Activated B cell treated with CpG ODN at 0.5 μM for 24 hours (primary cell): Measurements from ENCODE around the gene KRT28. TPM values are rescaled to one million over a fixed set of nuclear protein-coding genes. Genes with fewer than 3 reads are reported as not detected.
"Not testable (repeated sequence)": the region's sequence is repeated elsewhere in the genome, so short reads cannot be mapped to it uniquely, and the experiment has no call there.

Experiments used
- ATAC-seq: fragments of 200-7000 bp; cut with Tn5 transposase; one replicate; pipeline ENCODE4 v1.10.0; 2021; ENCODE audit warnings: low read depth, mild to moderate bottlenecking, moderate library complexity
- CTCF ChIA-PET: fragments of 350-600 bp; sonication (Branson Sonifier 250); formaldehyde crosslinking; loops from one replicate; lab custom pipeline; 2021; ENCODE audit warnings: antibody characterized with exemption; lab: Charles Lee
- POLR2A ChIA-PET: fragments of 350-600 bp; sonication (Branson Sonifier 250); formaldehyde crosslinking; loops from one replicate; lab custom pipeline; 2021; ENCODE audit warnings: antibody characterized with exemption; lab: Charles Lee
- DNase-seq: peaks from one replicate; pipeline ENCODE4 v3.0.0; 2022
- H3K27ac Mint-ChIP-seq: one replicate; pipeline ENCODE4 v1.8.0; 2020; ENCODE audit warnings: mixed read lengths
- H3K27me3 Mint-ChIP-seq: one replicate; pipeline ENCODE4 v1.8.0; 2021; ENCODE audit warnings: mixed read lengths
- H3K36me3 Mint-ChIP-seq: one replicate; pipeline ENCODE4 v1.8.0; 2021; ENCODE audit warnings: low read depth, mixed read lengths
- H3K4me1 Mint-ChIP-seq: one replicate; pipeline ENCODE4 v1.8.0; 2021; ENCODE audit warnings: mixed read lengths
- H3K4me3 Mint-ChIP-seq: one replicate; pipeline ENCODE4 v1.8.0; 2020; ENCODE audit warnings: mild to moderate bottlenecking, mixed read lengths
- H3K9me3 Mint-ChIP-seq: one replicate; pipeline ENCODE4 v1.8.0; 2020; ENCODE audit warnings: mixed read lengths
- intact Hi-C: fragments of 100-400 bp; cut with micrococcal nuclease; formaldehyde crosslinking; loops from one replicate; pipeline ENCODE4 v1.15.1; 2024
- total RNA-seq: library from RNA; stranded (reverse); gene quantifications from 2 replicates; pipeline ENCODE4 v1.2.3, GENCODE V29; 2022
- TF ChIP-seq, protein P1 (sequence below): fragments of 200-600 bp; IDR thresholded peaks from one replicate; pipeline ENCODE4 v1.8.0; 2022; ENCODE audit warnings: antibody characterized with exemption, mild to moderate bottlenecking

The KRT28 gene
- total RNA-seq, 1 donor from 2014 or later: not detected

DNA sequence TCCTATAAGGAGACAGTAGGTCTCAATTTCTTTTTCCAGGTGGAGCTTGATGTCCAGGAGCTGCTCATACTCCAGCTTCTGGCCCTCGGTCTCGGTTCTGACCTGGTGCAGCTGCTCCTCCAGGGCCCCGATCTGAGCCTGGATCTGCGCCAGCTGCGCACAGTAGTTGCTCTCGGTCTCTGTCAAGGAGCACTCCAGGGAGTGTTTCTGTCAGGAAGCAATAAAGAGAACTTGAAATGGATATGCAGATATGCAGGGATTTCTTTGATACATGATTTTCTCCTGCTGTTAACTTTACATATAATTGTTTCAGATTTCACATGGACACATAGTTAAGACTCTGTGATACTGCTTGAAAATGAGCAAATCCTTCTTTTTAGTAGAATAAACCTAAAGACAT lies 49.4 kb downstream of the KRT28 start:
- Mint-ChIP-seq H3K4me3 (no peak overlapping the region), H3K27me3 (peaks cover 44% of the 10 kb centered on the region), H3K4me1 (no peaks in the 10 kb centered on the region), H3K27ac (no peak overlapping the region), H3K9me3 (peaks cover 3% of the 10 kb centered on the region), H3K36me3 (no peaks in the 10 kb centered on the region)
- DNase-seq: no peak
- ChIA-PET CTCF (no interaction called here), POLR2A (interaction anchor here (0.7 kb wide), 1 partner anchor 827 kb away, joined by 3 read pairs; no protein-coding TSS in a partner anchor)
- ATAC-seq: no peak
- TF ChIP-seq, protein P1, sequence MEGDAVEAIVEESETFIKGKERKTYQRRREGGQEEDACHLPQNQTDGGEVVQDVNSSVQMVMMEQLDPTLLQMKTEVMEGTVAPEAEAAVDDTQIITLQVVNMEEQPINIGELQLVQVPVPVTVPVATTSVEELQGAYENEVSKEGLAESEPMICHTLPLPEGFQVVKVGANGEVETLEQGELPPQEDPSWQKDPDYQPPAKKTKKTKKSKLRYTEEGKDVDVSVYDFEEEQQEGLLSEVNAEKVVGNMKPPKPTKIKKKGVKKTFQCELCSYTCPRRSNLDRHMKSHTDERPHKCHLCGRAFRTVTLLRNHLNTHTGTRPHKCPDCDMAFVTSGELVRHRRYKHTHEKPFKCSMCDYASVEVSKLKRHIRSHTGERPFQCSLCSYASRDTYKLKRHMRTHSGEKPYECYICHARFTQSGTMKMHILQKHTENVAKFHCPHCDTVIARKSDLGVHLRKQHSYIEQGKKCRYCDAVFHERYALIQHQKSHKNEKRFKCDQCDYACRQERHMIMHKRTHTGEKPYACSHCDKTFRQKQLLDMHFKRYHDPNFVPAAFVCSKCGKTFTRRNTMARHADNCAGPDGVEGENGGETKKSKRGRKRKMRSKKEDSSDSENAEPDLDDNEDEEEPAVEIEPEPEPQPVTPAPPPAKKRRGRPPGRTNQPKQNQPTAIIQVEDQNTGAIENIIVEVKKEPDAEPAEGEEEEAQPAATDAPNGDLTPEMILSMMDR: no peak
- intact Hi-C loops: no loop called here

DNA sequence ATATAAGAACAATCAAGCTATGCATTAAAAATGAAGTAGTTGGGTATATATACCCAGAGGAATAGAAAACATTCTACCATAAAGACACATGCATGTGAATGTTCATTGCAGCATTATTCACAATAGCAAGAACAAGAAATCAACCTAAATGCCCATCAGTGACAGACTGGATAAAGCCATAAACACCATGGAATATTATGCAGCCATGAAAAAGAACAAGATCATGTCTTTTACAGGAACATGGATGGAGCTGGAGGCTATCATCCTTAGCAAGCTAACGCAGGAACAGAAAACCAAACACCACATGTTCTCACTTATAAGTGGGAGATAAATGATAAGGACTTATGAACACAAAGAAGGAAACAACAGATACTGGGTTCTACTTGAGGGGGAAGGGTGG lies 51.1 kb downstream of the KRT28 start:
- peaks cover 50% of the 10 kb centered on the region for H3K27me3 Mint-ChIP-seq
- H3K9me3 Mint-ChIP-seq: not testable (repeated sequence)

More for the DNA sequence above, 51.1 kb downstream of the KRT28 start:
- H3K4me1 Mint-ChIP-seq, ATAC-seq, CTCF ChIA-PET, H3K4me3 Mint-ChIP-seq, DNase-seq, H3K36me3 Mint-ChIP-seq, POLR2A ChIA-PET, H3K27ac Mint-ChIP-seq, intact Hi-C loops: not testable (repeated sequence)

Other genes with a start within 250 kb of the KRT28 start
- gene CCR7, start 234.5 kb downstream of the KRT28 start, total RNA-seq: 572 and 573 TPM in 2 replicates
- gene SMARCE1, start 152.1 kb downstream of the KRT28 start, total RNA-seq: 140 TPM in 2 replicates
- not detected in 2 replicates for gene KRT222, start 134.8 kb downstream of the KRT28 start, total RNA-seq
- gene KRT24, start 96.2 kb downstream of the KRT28 start, total RNA-seq: not detected in 2 replicates
- gene KRT25, start 44.6 kb downstream of the KRT28 start, total RNA-seq: not detected in 2 replicates
- not detected in 2 replicates for gene KRT26, start 27.8 kb downstream of the KRT28 start, total RNA-seq
- not detected in 2 replicates for gene KRT27, start 17.4 kb downstream of the KRT28 start, total RNA-seq
- 40.7 and 46.7 TPM in 2 replicates for gene KRT10, start 22.7 kb upstream of the KRT28 start, total RNA-seq
- not detected in 2 replicates for gene KRT12, start 67.3 kb upstream of the KRT28 start, total RNA-seq
- not detected in 2 replicates for gene KRT20, start 85.3 kb upstream of the KRT28 start, total RNA-seq
- not detected in 2 replicates for gene KRT23, start 137.7 kb upstream of the KRT28 start, total RNA-seq
- gene KRT39, start 167.0 kb upstream of the KRT28 start, total RNA-seq: not detected in 2 replicates
- gene KRT40, start 184.4 kb upstream of the KRT28 start, total RNA-seq: not detected in 2 replicates
- not detected in 2 replicates for gene KRTAP3-3, start 194.2 kb upstream of the KRT28 start, total RNA-seq
- not detected in 2 replicates for gene KRTAP3-2, start 199.9 kb upstream of the KRT28 start, total RNA-seq
- gene KRTAP3-1, start 209.2 kb upstream of the KRT28 start, total RNA-seq: not detected in 2 replicates
- gene KRTAP1-5, start 227.2 kb upstream of the KRT28 start, total RNA-seq: not detected in 2 replicates
- gene KRTAP1-4, start 230.2 kb upstream of the KRT28 start, total RNA-seq: not detected in 2 replicates
- not detected in 2 replicates for gene KRTAP1-3, start 234.9 kb upstream of the KRT28 start, total RNA-seq
- not detected in 2 replicates for gene KRTAP1-1, start 241.5 kb upstream of the KRT28 start, total RNA-seq
- not detected in 2 replicates for gene KRTAP2-1, start 247.4 kb upstream of the KRT28 start, total RNA-seq